Measurements from ENCODE around the gene RNF141.

DNA sequence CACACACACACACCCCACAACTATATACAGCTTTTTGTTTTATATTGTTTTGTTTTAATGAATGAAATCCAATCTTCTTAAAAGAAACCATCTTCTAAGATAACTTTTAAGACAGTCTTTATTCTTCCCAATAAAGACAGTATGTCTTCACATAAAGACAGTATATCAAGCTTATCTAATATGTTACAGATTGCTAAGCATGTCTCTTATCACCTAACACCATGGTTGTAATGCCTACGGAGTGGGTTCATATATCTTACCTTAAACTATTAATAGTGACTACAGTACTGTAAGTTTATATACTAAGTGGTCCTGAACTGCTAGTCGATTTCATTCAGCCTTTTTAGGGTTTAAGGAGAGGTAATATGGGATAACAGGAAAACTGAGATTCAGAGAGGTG, 8.5 kb downstream of the RNF141 start:
- TF ChIP-seq BRCA1 (IDR thresholded peaks at IDR 0.05; ENCODE audit: low read depth, low read length): no peak
- TF ChIP-seq JUND (IDR thresholded peaks at IDR 0.05; ENCODE audit: low read depth, low read length): no peak
- no peak for TF ChIP-seq EZH2 (IDR thresholded peaks at IDR 0.05; ENCODE audit: borderline replicate concordance, control insufficient read depth, low read depth, low read length)
- no peak for TF ChIP-seq ZNF274 (IDR thresholded peaks at IDR 0.05; ENCODE audit: insufficient read depth, insufficient read length)
- TF ChIP-seq, protein P1, sequence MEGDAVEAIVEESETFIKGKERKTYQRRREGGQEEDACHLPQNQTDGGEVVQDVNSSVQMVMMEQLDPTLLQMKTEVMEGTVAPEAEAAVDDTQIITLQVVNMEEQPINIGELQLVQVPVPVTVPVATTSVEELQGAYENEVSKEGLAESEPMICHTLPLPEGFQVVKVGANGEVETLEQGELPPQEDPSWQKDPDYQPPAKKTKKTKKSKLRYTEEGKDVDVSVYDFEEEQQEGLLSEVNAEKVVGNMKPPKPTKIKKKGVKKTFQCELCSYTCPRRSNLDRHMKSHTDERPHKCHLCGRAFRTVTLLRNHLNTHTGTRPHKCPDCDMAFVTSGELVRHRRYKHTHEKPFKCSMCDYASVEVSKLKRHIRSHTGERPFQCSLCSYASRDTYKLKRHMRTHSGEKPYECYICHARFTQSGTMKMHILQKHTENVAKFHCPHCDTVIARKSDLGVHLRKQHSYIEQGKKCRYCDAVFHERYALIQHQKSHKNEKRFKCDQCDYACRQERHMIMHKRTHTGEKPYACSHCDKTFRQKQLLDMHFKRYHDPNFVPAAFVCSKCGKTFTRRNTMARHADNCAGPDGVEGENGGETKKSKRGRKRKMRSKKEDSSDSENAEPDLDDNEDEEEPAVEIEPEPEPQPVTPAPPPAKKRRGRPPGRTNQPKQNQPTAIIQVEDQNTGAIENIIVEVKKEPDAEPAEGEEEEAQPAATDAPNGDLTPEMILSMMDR (IDR thresholded peaks at IDR 0.05 in 2 of 3, conservative IDR thresholded peaks at IDR 0.05 in 1 of 3; ENCODE audit: control insufficient read depth in 2 of 3, extremely low read depth in 1 of 3, insufficient read depth in 1 of 3, low read depth in 3 of 3, low read length in 3 of 3): no peak

Data from GM12878 (cell line).